NCI-H128 (cell line): ENCODE measurements around the gene SETD1B.
"Not testable (repeated sequence)": the region's sequence is repeated elsewhere in the genome, so short reads cannot be mapped to it uniquely, and the experiment has no call there.

Source experiments
- DNase-seq: peaks from one replicate; lab custom pipeline; 2025; ENCODE audit not compliant: unreplicated experiment; lab: John Stamatoyannopoulos, UW

Gene SETD1B

GRCh38 chr12:121852392-121852791 is 48.6 kb downstream of the SETD1B start:
- not testable (repeated sequence) for DNase-seq

DNA sequence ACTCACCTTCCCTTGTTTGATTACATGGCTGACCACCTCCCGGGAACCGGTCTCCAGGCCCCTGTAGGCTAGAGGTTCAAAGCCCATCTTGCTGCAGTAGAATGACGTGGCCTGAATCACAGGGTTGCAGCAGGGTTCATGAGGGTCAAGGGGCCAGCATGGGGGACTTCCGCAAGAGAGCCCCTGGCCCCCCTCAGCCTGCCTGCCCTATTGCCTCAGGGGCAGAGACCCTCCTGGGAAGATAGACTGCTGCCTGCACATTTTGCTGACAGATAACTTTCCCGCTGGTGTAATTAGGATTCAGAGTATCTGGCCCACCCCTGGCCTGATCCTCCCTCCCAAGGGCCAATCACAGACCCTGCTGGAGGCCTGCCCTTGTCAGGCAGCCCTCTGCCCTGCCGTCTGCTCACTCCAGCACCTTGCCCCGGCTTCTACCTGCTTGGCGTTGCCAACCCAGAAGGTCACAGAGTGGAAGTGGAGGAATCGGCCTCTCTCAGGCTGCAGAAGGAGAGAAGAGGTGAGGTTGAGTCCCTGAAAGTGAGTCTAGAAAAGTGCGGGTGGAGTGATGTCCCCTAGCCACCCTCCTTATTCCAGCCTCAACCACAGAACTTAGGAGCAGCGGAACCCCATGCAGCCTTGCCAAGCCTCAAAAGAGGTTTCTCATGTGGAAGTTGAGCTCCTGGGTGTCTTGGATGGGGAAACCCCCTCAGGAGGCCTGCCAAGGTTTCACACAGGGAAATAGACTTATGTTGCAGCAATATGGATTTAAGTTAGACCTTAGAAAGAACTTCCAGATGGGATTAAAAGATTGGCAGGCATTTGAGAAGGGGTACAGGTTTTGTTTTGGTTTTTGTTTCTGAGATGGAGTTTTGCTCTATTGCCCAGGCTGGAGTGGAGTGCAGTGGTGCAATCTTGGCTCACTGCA is 53.8 kb downstream of the SETD1B start:
- DNase-seq: no peak

- no peak for DNase-seq
Measured at GRCh38 chr12:121858318-121858661, 54.5 kb downstream of the SETD1B start.

DNA sequence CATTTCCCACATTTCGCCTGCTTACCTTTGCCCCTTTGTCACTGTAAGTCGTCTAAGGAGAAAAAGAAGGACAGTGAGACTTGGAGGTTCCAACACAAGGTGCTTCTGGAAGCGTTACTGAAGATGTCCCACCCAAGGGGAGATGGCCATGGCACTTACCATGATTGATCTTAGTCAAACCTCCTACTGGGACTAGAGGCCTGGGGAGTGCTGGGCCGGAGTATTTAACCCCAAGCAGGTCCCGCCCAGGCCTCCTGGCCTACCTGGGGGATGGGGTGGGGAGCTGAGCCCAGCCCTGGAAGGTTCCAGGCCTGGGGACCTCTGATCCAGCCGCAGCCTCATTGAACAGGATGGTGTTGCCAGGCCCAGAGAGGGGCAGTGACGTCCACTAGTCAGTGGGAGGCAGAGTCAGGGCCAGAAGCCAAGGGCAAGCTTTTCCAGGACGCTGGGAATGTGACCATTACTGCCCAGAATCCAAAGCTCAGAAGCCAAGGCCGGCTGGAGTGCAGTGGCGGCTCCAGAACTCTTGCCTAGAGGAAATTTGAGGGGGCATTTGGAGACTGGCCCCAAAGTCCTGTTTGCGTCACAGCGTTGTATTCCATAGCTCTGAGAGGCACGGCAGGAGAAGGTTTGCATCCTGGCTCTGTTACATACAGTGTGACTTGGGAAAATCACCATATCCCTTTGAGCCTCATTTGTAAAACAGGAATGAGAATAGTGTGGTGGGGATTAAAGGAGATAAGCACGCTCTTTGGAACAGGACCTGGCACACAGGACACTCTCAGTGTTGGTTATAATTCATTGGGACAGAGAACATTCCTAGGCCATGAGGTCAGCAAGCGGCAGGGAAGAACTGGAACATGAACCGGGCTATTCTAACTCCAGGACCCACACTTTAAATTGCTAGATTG is 55.1 kb downstream of the SETD1B start, which contains the start of gene HPD:
HPD (minus strand) TSS at position 198 of the 911 bp plus-strand sequence; CDS start at position 162, 36 bp downstream.
- DNase-seq: no peak

DNA sequence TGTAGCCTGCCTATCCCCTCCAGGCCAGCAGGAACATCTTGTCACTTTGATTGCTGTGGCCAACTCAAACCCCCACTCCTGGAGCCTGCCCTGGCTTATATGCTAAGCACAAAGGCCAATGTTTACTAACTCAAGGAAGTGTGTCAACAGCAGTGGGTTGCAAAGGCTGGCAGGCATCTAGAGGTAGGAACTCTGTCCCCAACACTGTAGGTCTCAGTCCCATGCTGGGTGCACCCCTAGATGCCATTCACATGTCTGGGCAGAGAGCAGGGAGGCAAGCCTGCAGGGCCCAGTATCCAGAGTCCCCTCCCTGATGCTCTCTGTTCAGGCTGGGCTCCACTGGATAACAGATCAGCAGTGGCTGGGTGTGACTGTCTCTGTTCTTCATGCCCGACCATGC is 56.4 kb downstream of the SETD1B start:
- DNase-seq: no peak

GRCh38 chr12:121860699-121861098 is 56.9 kb downstream of the SETD1B start:
- not testable (repeated sequence) for DNase-seq

- DNase-seq: no peak
Measured at GRCh38 chr12:121861636-121862254, 57.9 kb downstream of the SETD1B start.

GRCh38 chr12:121866331-121866730 is 62.5 kb downstream of the SETD1B start:
- no peak for DNase-seq

GRCh38 chr12:121869229-121869628 is 65.4 kb downstream of the SETD1B start:
- DNase-seq: not testable (repeated sequence)

- no peak for DNase-seq
Measured at GRCh38 chr12:121871467-121871866, 67.7 kb downstream of the SETD1B start.

DNA sequence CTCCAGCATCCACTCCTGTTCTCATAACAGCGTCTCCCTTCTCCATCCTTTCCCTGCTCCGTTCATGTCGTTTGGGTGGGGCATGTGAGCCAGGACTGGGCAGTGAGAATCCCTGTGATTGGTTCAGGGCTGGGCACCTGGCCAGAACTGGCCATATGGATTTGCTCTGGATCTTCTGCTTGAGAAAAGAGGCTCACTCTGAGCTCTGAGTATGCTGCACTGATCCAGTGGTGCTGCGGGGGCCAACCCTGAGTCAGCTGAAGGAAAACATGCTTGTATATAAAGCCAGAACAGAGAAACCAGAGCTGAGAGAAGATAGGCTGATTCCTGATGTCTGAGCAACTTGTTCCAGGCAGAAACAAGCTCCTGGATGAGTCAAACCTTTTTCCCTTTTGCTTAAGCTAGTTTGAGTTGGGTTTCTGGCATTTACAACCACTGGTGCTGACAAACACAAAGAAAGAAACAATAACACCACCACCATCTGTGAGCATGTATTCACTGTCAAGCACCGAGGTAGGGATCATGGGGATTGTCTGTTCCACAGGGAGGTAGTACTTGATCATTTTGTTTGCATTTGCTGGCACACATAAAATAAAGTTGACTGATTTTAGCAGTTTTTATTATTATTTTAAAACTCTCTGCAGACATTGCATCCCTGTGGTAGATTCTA is 68.9 kb downstream of the SETD1B start:
- DNase-seq: no peak

DNA sequence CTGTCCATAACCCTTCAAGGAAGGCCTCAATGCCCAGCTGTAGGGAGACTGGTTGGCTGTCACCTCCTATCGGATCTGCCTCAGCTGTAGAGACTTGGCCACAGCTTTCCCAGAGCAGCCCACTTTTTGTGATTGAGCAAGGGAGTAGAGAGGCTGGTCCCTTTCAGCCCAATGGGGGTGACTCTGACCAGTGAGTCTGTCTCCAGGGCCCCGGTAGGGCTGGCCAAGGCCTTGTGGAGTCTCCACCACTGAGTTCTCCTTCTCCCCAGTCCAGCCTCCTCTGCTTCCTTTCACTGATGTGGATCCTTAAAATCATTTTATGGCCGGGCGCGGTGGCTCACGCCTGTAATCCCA is 69.4 kb downstream of the SETD1B start:
- no peak for DNase-seq

DNA sequence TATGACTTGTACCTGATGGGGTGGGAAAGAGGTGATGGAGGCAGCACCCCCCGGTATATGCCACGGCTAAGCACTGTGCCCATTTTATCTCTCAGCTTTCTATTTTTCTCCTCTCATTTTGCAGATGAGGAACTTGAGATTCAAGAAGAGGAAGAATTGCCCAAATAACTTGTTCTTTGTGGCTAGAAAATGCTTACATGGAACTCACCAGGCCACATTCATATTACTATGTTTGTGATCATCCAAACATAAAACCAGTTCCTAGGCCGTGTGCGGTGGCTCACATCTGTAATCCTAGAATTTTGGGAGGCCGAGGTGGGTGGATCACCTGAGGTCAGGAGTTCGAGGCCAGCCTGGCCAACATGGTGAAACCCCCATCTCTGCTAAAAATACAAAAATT is 70.3 kb downstream of the SETD1B start:
- DNase-seq: no peak

GRCh38 chr12:121875582-121875981 is 71.8 kb downstream of the SETD1B start:
- DNase-seq: no peak

DNA sequence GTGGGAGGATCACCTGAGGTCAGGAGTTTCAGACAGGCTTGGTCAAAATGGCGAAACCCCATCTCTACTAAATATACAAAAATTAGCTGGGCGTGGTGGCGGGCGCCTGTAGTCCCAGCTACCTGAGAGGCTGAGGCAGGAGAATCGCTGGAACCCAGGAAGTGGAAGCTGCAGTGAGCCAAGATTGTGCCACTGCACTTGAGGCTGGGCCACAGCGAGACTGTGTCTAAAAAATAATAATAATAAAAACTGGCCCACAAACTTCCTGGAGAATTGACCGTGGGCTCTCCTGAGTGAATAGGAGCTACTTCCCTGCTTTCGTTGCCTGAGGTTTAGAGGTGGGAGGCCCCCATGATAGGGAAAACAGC is 72.3 kb downstream of the SETD1B start:
- not testable (repeated sequence) for DNase-seq
